ENCODE measurements around the gene RNGTT.

- no peak for TF ChIP-seq EZH2 (IDR thresholded peaks at IDR 0.05; ENCODE audit: borderline replicate concordance, low read length)
- TF ChIP-seq CTCF (conservative IDR thresholded peaks at IDR 0.05 in 1 of 2, IDR thresholded peaks at IDR 0.05 in 1 of 2; ENCODE audit: extremely low read depth in 1 of 2, insufficient read depth in 1 of 2, low read depth in 1 of 2, low read length in 2 of 2), result no peak
These were observed 114.5 kb downstream of the RNGTT start for GRCh38 chr6:88848870-88849269.

Measured in mammary epithelial cell (primary cell).